ENCODE measurements around the gene CYP1A1. TPM values are rescaled to one million over a fixed set of nuclear protein-coding genes. Genes with fewer than 3 reads are reported as not detected.
"Not testable (repeated sequence)": the region's sequence is repeated elsewhere in the genome, so short reads cannot be mapped to it uniquely, and the experiment has no call there.

Gene CYP1A1
- total and polyA plus RNA-seq, 8 donors = 0.20 to 0.58 (median 0.40) TPM; not detected in 4

- TF ChIP-seq EP300 (IDR thresholded peaks at IDR 0.05) (no peak), POLR2A (IDR thresholded peaks at IDR 0.05) (no peak), POLR2AphosphoS5 (IDR thresholded peaks at IDR 0.05) (no peak), CTCF (IDR thresholded peaks at IDR 0.05) (no peak)
- no peak for DNase-seq
- peaks cover 0 to 57% (median 19%) of the 10 kb centered on the region in 3 donors for H3K27me3 ChIP-seq
- 79 to 88% (median 86%) methylated on average over 3 of the region's 3 CpGs for WGBS, 5 donors
- H3K9me3 ChIP-seq = no peaks in the 10 kb centered on the region
- H3K27ac ChIP-seq = no peak overlapping the region
- intact Hi-C loops (cut with DNase I; ENCODE audit: low total_unique reads) = no loop called here
- no peak overlapping the region for H3K4me3 ChIP-seq
- no peaks in the 10 kb centered on the region for H3K36me3 ChIP-seq
- no peaks in the 10 kb centered on the region for H3K4me1 ChIP-seq
Observed at GRCh38 chr15:74735305-74735704, 10.0 kb upstream of the CYP1A1 start.

- Histone ChIP-seq H3K4me1 (no peaks in the 10 kb centered on the region), H3K27me3 (peaks cover 0 to 77% (median 19%) of the 10 kb centered on the region in 3 donors), H3K4me3 (no peak overlapping the region), H3K27ac (no peak overlapping the region), H3K36me3 (no peaks in the 10 kb centered on the region), H3K9me3 (no peaks in the 10 kb centered on the region)
- 82 to 95% (median 87%) methylated on average over 3 of the region's 3 CpGs for WGBS, 5 donors
- intact Hi-C loops (cut with DNase I; ENCODE audit: low total_unique reads) = no loop called here
- no peak for DNase-seq
- TF ChIP-seq CTCF (IDR thresholded peaks at IDR 0.05) (no peak), POLR2A (IDR thresholded peaks at IDR 0.05) (no peak), EP300 (IDR thresholded peaks at IDR 0.05) (no peak), POLR2AphosphoS5 (IDR thresholded peaks at IDR 0.05) (no peak)
Observed at GRCh38 chr15:74733269-74733668, 7.9 kb upstream of the CYP1A1 start.

- Histone ChIP-seq H3K4me3 (no peak overlapping the region), H3K4me1 (no peaks in the 10 kb centered on the region), H3K27ac (no peak overlapping the region), H3K9me3 (no peaks in the 10 kb centered on the region), H3K27me3 (peaks cover 0 to 81% (median 19%) of the 10 kb centered on the region in 3 donors), H3K36me3 (no peaks in the 10 kb centered on the region)
- DNase-seq = no peak
- intact Hi-C loops (cut with DNase I; ENCODE audit: low total_unique reads) = no loop called here
- WGBS, 5 donors = 77 to 87% (median 83%) methylated on average over 5 of the region's 5 CpGs
- TF ChIP-seq POLR2A (IDR thresholded peaks at IDR 0.05) (no peak), POLR2AphosphoS5 (IDR thresholded peaks at IDR 0.05) (no peak), EP300 (IDR thresholded peaks at IDR 0.05) (no peak), CTCF (IDR thresholded peaks at IDR 0.05) (no peak)
Observed at GRCh38 chr15:74732846-74733245, 7.5 kb upstream of the CYP1A1 start.

- H3K4me1 ChIP-seq = peaks cover 10 to 15% (median 14%) of the 10 kb centered on the region in 4 donors
- no peak for DNase-seq
- no peaks in the 10 kb centered on the region for H3K36me3 ChIP-seq
- intact Hi-C loops (cut with DNase I; ENCODE audit: low total_unique reads) = no loop called here
- TF ChIP-seq POLR2A (IDR thresholded peaks at IDR 0.05) = no peak
- no peak for TF ChIP-seq POLR2AphosphoS5 (IDR thresholded peaks at IDR 0.05)
- WGBS, 5 donors = 62 to 76% (median 74%) methylated on average over 7 of the region's 7 CpGs
- H3K9me3 ChIP-seq = no peaks in the 10 kb centered on the region
- H3K4me3 ChIP-seq = no peak overlapping the region
- H3K27me3 ChIP-seq = peaks cover 0 to 95% (median 28%) of the 10 kb centered on the region in 3 donors
- no peak overlapping the region for H3K27ac ChIP-seq
Observed at GRCh38 chr15:74730619-74731316, 5.4 kb upstream of the CYP1A1 start.

GRCh38 chr15:74729372-74729771, 4.0 kb upstream of the CYP1A1 start:
- H3K27ac ChIP-seq; H3K4me3 ChIP-seq; intact Hi-C loops (cut with DNase I; ENCODE audit: low total_unique reads); H3K9me3 ChIP-seq; DNase-seq; H3K36me3 ChIP-seq: not testable (repeated sequence)
- 67 to 83% (median 73%) methylated on average over 5 to 6 of the region's 6 CpGs for WGBS, 5 donors
- Histone ChIP-seq H3K27me3 (peaks cover 0 to 97% (median 25%) of the 10 kb centered on the region in 3 donors), H3K4me1 (peaks cover 10 to 21% (median 18%) of the 10 kb centered on the region in 4 donors)

GRCh38 chr15:74728699-74729098, 3.4 kb upstream of the CYP1A1 start:
- H3K27ac ChIP-seq; H3K4me3 ChIP-seq; DNase-seq; intact Hi-C loops (cut with DNase I; ENCODE audit: low total_unique reads); H3K9me3 ChIP-seq; H3K36me3 ChIP-seq: not testable (repeated sequence)
- WGBS, 5 donors = 74 to 100% (median 82%) methylated on average over 1 to 27 of the region's 30 CpGs
- Histone ChIP-seq H3K27me3 (peaks cover 0 to 90% (median 22%) of the 10 kb centered on the region in 3 donors), H3K4me1 (peaks cover 10 to 21% (median 18%) of the 10 kb centered on the region in 4 donors)

Data from stomach (tissue), 9 donors.